SK-N-DZ (cell line): ENCODE results near the gene CRELD2. TPM values are rescaled to one million over a fixed set of nuclear protein-coding genes. Genes with fewer than 3 reads are reported as not detected.
A peak's percentile ranks its signal among the peaks of the same experiment; 100 is the strongest.

Experiments used
- DNase-seq: peaks from one replicate; pipeline ENCODE4 v3.0.0-alpha.2; 2015; ENCODE audit warnings: low spot score
- polyA plus RNA-seq, 2 experiments: library from polyadenylated mRNA; depleted of rRNA; stranded (reverse); fragments of >200 nt; gene quantifications; 2 replicates each; pipeline ENCODE4 v1.2.3, GENCODE V29; 2014

Gene CRELD2
- polyA plus RNA-seq (2014; cell fraction: cytosol; rRNA removed), result 31.3 and 34.1 TPM in 2 replicates
- 58.9 and 62.2 TPM in 2 replicates for polyA plus RNA-seq (2014; cell fraction: nucleus; rRNA removed)

DNA sequence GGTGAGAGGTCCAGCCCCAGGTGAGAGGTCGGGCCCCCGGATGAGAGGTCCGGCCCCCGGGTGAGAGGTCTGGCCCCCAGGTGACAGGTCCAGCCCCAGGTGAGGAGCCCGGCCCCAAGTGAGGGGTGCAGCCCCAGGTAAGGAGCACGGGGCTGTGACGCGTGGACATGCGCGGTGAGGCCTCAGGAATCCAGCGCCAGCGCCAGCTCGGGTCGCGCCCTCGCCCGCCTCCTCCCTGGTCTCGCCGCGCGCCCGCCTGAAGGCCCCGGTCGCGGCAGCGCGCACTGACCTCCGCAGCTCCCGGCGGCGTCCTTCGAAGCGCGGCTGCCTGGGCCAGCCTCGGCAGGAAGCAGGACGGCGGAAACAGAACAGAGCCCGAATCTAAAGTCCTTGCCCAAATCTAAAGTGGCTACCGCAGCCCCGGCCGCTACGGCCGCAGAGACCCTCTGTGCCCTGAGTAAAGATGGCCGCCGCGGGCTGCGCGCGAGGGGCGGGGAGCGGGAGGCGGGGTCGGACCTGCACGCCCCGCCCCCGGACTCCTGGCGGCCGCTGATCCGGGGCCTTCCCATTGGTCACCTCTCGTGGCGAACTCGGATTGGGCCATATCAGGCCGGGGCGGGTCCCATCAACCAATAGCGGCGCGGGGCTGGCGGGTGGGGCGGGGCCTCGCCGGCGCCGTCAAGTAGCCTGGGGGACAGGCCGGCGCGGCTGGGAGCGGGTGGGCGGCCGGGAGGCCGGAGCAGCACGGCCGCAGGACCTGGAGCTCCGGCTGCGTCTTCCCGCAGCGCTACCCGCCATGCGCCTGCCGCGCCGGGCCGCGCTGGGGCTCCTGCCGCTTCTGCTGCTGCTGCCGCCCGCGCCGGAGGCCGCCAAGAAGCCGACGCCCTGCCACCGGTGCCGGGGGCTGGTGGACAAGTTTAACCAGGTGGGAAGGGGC lies at the start of gene CRELD2, which contains the start of gene ALG12:
Gene CRELD2 (plus strand): TSS at position 661 of the 937 bp plus-strand sequence. CDS start 136 bp downstream, at position 797.
Gene ALG12 (minus strand): TSS at position 465 of the 937 bp plus-strand sequence. CDS start 4,673 bp downstream, outside the sequence.
- peak; percentile 95 for DNase-seq

DNA sequence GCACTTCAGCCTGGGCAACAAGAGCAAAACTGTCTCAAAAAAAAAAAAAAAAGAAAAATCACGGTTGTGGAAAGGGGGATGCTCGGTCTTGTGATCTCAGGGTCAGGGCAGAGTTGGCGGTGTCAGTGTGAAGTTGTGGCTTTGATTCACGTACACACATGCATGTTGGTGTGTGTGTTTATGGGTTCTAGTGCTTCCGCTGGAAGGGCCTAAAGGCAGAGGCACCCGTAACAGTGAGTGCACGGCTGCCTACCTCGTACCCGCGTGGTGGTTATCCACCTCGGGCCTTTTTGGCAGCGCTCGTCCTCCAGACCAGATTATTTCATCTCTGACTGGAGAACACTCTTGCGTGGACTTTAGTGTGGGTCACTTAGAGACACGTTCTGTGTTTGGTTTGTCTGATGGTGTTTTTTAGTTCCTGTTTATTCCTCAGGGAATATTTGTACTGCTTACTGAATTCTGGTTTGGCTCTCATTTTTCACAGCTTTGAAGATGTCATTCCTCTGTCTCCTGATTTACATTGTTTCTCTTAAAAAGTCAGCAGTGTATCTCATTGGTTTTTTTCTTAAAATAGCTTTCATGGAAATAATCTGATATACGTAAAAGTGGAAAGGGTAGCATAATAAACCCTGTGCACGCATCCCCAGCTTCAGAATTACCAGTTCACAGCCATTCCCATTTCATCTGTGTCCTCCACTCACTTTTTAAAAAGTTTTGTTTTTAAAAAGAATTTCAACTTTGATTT lies 49.2 kb upstream of the CRELD2 start:
- DNase-seq, result no peak

DNA sequence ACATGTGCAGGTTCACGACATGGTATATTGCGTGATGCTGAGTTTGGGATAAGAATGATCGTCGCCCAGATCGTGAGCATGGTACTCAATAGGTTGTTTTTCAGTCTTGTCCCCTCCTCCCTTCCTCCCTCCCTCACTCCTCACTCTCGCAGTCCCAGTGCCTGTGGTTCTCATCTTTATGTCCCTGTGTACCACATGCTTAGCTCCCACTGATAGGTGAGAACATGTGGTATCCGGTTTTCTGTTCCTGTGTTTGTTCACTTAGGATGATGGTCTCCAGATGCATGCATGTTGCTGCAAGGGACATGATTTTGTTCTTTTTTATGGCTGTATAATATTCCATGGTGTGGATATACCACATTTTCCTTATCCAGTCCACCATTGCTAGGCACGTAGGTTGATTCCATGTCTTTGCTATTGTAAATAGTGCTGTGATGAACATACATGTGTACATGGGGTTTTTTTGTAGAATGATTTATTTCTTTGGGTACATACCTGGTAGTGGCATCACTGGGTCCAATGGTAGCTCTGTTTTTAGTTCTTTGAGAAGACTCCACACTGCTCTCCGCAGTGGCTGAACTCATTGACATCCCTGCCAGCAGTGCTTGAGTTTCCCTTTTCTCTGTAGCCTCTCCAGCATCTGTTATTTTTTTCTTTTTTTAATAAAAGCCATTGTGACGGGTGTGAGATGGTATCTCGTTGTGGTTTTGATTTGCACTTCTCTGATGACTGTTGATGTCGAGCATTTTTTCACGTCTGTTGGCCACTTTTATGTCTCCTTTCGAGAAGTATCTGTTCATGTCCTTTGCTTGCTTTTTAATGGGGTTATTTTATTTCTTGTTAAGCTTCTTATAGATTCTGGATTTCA lies 48.4 kb upstream of the CRELD2 start:
- no peak for DNase-seq

DNA sequence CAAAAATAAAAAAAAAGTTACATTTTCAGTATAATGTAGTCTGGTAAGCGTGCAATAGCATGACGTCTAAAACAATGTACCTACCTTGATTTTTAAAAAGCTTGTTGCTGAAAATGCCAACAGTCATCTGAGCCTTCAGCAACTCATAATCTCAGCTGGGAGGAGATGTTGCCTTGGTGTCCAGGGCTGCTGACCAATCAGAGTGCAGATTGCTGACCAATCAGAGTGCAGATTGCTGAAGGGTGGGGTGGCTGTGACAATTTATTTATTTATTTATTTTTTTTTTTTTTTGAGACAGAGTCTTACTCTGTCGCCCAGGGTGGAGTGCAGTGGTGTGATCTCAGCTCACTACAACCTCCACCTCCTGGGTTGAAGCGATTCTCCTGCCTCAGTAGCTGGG lies 47.0 kb upstream of the CRELD2 start:
- no peak for DNase-seq

DNA sequence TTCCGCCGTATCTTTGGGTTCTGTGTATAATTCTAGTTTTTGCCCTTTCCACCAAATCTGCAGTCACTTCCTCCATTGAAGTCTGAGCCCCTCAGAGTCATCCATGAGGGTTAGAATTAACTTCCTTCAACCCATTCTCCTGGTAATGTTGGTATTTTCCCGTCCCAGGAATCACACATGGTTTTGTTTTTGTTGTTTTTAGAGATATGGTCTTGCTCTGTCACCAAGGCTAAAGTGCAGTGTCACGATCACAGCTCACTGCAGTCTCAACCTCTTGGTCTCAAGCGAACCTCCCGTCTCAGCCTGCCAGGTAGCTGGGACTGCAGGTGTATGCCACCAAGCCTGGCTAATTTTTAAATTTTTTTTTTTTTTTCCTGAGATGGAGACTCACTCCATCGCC lies 46.1 kb upstream of the CRELD2 start:
- no peak for DNase-seq

GRCh38 chr22:49873228-49873940 lies 45.0 kb upstream of the CRELD2 start:
- DNase-seq, result no peak

DNA sequence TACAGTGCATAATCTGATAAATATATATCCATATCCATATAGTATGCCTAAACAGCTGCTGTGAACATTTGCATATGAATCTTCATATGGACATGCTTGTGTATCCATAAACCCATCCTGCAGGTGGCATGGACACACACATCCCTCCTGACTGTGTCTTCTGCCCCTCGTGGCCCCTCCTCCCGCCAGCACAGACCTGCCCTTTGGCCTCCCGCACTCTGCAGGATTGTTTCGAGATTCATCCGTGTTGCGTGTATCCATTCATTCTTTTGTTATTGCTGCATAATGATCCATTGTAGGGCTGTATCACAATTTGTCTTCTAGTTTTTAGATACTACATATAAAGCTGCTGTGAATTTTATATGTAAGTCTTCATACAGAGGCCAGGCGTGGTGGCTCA lies 40.8 kb upstream of the CRELD2 start:
- no peak for DNase-seq

DNA sequence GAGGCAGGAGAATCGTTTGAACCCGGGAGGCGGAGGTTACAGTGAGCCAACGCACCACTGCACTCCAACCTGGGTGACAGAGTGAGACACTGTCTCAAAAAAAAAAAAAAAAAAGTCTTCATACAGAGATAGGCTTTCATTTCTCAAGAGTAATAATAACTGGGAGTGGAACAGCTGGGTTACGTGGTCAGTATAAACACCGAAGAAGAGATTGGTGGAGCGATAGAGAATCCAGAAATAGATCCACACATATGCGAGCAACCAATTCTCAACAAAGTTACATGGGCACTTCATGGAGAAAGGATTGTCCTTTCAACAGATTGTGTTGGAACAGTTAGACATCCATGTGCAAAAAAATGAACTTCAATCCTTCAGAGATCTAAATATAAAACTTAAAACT lies 40.2 kb upstream of the CRELD2 start:
- DNase-seq, result no peak

- no peak for DNase-seq
Observed at GRCh38 chr22:49879871-49880270, 38.6 kb upstream of the CRELD2 start.

DNA sequence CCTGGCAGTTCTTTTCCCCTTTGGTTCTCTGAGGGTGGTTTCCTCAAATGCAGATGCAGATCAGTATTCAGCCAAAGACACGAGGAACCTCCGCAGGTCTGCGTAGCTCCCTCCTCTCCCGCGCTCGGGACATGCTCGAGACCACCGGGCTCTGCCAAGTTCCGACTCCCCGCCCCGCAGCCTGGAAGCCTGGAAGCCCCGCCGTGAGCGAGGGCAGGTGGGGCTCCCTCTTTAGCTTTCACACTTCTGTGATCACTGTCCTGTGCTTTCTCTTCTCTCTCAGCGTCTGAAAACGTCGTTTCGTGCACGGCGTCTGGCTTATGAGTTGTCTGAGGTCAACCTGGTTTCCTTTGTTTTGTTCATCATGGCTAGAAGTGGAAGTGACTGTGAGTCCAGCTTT lies 38.2 kb upstream of the CRELD2 start:
- no peak for DNase-seq

DNA sequence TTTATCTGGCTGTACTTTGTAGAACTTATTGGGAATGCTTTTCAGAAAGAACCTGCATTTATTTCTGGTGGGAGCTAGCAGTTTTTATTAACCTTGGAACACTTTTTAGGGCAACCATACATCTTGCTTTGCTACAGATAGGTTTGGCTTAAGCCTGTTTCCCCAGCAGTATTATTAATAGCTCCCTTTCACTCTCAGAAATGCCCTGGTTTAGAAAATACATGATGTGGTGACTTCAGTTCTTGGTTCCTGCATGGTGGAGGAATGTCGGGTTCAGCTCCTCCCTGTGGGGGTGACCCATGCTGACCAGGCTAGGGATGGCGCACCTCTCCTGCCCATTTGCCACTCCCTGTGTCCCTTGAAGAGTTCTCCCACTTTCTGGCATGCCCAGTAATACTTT lies 36.6 kb upstream of the CRELD2 start:
- no peak for DNase-seq

DNA sequence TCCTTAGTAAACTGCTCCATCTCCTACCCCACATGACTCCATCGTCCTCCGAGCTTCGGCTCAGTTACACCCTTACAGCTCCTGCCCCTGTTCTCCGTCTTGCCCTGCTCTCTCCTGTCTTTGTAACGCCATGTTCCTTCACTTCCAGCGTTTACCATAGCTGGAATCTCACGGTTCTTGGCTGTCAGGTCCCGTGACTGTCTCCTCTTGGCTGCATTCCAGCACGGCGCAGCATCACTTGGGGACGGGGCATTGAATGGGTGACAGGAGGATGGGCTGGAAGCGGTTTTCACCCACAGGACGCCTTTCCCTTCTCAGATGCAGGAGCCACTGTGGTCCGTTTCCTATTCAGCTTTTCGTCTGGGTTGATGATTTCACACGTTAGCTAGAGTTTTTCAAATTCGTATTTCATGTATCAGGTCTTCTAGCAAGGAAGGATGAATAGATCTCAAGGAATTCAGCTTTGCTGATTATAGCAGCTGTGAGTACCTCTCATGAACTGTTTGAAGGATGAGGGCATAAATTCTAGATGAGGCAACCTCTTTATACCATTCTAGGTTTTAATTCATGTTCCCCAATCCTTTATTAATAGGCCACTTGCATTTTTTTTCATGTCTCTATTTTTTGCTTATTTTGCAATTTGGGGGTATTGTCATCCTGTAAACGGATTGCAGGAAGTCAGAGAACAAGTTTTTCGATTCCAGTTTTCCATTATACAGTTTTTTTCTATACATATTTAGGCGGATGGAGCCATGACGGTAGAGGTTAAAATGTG lies 35.7 kb upstream of the CRELD2 start:
- no peak for DNase-seq

DNA sequence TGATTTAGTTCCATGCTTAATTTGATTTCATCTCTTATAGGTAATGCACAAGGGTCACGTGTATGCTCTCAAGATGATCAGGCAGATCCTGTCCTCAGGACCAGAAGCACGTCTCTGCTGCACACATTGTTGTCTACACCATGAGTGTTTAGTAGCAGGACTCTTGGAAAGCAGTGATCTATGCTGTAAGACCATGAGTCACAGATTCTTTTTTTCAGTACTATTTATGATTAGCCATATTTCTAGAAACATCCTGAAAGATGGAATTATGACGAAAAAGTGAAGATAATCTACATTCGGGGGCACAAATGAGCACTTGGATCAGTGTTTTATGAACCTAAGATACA lies 35.2 kb upstream of the CRELD2 start:
- DNase-seq, result no peak

DNA sequence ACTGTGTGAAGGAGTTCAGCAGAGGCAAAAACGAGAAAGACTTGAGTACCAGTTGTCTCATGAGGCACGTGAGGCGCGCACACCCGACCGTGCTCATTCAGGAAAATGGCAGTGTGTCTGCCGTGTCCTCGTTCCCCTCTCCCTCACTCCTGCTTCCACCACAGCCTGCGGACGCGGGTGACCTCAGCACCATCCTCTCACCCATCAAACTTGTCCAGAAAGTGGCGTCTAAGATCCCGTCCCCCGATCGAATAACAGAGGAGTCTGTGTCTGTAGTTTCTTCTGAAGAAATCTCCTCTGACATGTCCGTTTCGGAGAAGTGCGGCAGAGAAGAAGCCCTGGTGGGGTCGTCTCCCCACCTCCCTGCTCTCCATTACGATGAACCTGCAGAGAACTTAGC lies 34.4 kb upstream of the CRELD2 start:
- DNase-seq, result no peak

DNA sequence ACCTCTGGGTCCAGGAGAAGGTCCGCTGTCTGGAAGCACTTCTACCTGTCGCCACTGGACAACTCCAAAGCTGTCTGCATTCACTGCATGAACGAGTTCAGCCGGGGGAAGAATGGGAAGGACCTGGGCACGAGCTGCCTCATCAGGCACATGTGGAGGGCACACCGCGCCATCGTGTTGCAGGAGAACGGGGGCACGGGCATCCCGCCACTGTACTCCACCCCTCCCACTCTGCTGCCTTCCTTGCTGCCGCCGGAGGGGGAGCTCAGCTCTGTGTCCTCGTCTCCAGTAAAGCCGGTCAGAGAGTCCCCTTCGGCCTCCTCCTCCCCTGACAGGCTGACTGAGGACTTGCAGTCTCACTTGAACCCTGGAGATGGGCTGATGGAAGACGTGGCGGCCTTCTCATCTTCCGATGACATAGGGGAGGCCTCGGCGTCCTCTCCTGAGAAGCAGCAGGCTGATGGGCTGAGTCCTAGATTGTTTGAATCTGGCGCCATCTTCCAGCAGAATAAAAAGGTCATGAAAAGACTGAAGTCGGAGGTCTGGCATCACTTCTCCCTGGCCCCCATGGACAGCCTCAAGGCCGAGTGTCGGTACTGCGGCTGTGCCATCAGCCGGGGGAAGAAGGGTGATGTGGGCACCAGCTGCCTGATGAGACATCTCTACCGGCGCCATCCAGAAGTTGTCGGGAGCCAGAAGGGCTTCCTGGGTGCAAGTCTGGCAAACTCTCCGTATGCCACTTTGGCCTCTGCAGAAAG lies 33.8 kb upstream of the CRELD2 start:
- DNase-seq, result no peak

GRCh38 chr22:49885281-49885680 lies 33.2 kb upstream of the CRELD2 start:
- DNase-seq, result no peak

DNA sequence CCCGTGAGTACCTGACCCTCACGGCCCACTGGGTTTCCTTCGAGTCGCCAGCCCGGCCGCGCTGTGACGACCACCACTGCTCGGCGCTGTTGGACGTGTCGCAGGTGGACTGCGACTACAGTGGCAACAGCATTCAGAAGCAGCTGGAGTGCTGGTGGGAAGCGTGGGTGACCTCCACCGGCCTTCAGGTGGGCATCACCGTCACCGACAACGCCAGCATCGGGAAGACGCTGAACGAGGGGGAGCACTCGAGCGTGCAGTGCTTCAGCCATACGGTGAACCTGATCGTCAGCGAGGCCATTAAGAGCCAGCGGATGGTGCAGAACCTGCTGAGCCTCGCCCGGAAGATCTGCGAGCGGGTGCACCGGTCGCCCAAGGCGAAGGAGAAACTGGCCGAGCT lies 32.6 kb upstream of the CRELD2 start:
- DNase-seq, result no peak

- DNase-seq, result no peak
Observed at GRCh38 chr22:49886346-49887063, 31.9 kb upstream of the CRELD2 start.

DNA sequence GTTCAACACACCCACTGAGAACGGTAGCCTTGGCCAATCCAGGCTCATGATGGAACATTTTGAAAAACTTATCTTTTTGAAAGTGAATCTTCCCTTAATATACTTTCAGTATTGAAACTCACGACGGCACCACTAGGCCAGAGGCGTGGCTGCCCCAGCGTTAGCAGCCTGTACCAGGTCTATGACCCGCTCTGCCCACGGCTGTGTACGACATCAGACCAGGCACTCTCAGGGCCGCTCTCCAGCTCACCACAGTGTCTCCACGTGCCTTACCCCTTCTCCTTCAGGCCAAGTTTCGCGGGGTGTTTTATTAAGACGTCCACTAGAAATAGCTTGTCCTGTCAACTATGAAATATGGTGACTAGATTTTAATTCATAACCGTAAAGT lies 31.4 kb upstream of the CRELD2 start:
- no peak for DNase-seq
